Mucosa of rectum (tissue), 2 donors: ENCODE data around the gene DAW1.

Experiments
- H3K27ac ChIP-seq, 2 donors: one replicate each; pipeline ENCODE4 v1.7.0; 2013; ENCODE audit warnings: inconsistent platforms in 2 of 2, low read depth in 2 of 2, low read length in 2 of 2
- H3K27me3 ChIP-seq, 2 donors: one replicate each; pipeline ENCODE4 v1.7.0; 2013; ENCODE audit warnings: low read length in 2 of 2; ENCODE audit not compliant: control insufficient read depth in 2 of 2, insufficient read depth in 2 of 2
- H3K36me3 ChIP-seq, 2 donors: one replicate each; pipeline ENCODE4 v1.7.0; 2013; ENCODE audit warnings: low read length in 2 of 2; ENCODE audit not compliant: control insufficient read depth in 2 of 2, insufficient read depth in 2 of 2
- H3K4me1 ChIP-seq, 2 donors: one replicate each; pipeline ENCODE4 v1.7.0; 2013; ENCODE audit warnings: low read length in 2 of 2, mild to moderate bottlenecking in 1 of 2; ENCODE audit not compliant: control insufficient read depth in 2 of 2, insufficient read depth in 2 of 2
- H3K4me3 ChIP-seq, 2 donors: one replicate each; pipeline ENCODE4 v1.7.0; 2013; ENCODE audit warnings: low read length in 2 of 2
- H3K9ac ChIP-seq, 2 donors: one replicate each; pipeline ENCODE4 v1.7.0; 2013; ENCODE audit warnings: low read length in 2 of 2, low read depth in 1 of 2, mild to moderate bottlenecking in 1 of 2
- H3K9me3 ChIP-seq, 2 donors: one replicate each; pipeline ENCODE4 v1.7.0; 2013; ENCODE audit warnings: low read length in 2 of 2; ENCODE audit not compliant: control insufficient read depth in 2 of 2
- donor health status: healthy.
- donor health status: Normal muscosa, but diverticular disease.

The DAW1 gene

DNA sequence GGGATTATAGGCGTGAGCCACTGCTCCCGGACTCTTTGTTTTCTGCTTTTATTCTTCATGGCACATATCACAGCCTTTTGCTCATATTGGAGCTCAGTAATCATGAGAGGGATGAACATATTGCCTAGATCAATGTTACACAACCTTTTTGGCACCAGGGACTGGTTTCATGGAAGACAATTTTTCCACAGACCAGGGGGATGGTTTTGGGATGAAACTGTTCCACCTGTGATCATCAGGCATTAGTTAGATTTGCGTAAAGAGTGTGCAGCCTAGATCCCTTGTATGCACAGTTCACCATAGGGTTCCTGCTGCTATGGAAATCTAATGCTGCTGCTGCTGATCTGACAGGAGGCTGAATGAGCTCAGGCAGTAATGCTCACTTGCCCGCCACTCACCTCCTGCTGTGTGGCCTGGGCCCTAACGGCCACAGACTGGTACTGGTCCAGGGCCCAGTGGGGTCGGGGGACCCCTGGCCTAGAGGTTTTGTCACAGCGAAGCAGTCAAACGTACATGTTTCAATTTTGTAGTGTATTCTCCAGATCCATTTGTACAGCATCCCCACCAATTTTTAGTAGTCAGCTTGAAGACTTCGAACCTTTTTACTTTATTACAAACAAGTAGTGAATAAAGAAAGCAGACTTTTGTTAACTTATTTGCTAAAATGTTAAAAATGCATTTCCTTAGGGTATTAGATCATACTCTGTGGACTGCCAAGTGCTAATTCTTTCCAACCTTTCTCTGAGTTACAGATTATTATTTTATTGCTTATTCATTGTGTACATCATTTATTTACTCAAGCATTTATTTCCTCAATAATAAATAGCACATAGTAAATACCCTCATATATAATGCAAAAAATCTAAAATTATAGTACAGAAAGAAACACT lies 6.2 kb downstream of the DAW1 start:
- Histone ChIP-seq H3K9me3 (no peaks in the 10 kb centered on the region), H3K4me1 (no peaks in the 10 kb centered on the region), H3K36me3 (no peaks in the 10 kb centered on the region), H3K27me3 (peaks cover 0 to 2% of the 10 kb centered on the region in 2 donors), H3K9ac (no peak overlapping the region), H3K4me3 (no peak overlapping the region), H3K27ac (no peak overlapping the region)

DNA sequence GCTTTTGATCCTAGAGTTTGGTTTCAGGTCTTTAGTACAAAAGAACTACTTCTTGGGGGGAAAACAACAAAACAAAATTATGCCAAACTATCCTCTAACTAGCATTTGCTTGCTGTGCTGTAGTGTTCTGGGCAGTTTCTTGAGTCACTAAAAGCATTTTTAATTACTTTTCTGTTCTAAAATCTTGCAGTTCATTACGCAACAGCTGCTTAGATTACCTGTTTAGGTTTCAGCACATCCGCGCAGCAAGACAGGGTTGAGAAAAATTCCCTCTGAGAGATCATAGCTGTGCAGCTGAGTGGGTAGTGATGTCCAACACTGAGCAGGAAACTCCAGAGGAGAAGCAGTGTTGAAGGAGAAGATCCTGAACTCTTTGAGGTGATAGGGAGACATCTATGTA lies 9.0 kb downstream of the DAW1 start:
- Histone ChIP-seq H3K9ac (no peak overlapping the region), H3K36me3 (no peaks in the 10 kb centered on the region), H3K4me3 (no peak overlapping the region), H3K9me3 (no peaks in the 10 kb centered on the region), H3K27me3 (no peaks in the 10 kb centered on the region), H3K27ac (no peak overlapping the region), H3K4me1 (no peaks in the 10 kb centered on the region)

DNA sequence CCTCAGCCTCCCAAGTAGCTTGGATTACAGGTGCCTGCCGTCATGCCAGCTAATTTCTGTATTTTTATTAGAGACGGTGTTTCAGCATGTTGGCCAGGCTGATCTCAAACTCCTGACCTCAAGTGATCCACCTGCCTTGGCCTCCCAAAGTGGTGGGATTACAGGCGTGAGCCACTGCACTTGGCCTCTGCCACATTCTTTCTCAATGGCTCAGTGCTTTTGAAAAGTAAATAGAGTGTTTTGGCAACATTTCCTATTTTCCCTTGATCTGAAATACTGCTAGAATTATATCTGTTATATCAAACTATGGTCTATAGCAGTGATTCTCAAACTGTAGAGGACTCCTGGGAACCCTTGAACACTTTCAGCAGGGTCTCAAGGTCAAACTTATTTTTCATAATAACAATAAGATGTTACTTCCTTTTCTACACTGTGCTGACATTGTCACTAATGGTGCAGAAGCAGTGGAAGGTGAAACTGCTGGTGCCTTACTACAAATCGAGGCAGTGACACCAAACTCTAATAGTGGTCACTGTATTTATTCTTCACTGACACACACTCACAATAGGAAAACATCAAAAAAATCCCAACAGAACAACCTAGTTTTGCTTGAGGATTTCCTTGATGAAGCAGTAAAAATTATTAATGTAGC lies 10.6 kb downstream of the DAW1 start:
- no peaks in the 10 kb centered on the region for H3K27me3 ChIP-seq
- no peaks in the 10 kb centered on the region for H3K4me1 ChIP-seq
- H3K36me3 ChIP-seq = no peaks in the 10 kb centered on the region
- no peak overlapping the region for H3K27ac ChIP-seq
- H3K9me3 ChIP-seq = no peaks in the 10 kb centered on the region
- no peak overlapping the region for H3K4me3 ChIP-seq
- no peak overlapping the region for H3K9ac ChIP-seq

DNA sequence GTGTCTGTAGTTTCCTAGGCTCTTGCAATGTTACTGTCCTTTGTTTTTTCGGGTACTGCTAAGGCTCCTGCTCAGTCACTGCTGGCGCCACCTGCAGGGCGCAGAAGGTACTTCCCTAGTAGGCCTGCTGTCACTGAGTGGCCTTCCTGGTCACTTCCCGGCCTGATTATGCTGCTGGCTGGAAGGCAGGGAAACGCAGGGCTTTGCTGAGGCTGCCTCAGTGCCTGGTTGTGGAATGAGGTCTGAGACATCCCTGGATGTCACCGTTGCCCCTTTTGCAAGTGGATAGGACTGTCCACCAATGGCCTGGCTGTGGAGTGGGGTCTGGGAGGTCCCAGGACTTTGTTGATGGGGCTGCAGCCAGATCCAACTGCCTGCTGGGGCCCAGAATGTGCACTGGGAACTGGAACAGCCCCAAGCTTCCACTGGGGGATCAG lies 13.1 kb downstream of the DAW1 start:
- Histone ChIP-seq H3K27me3 (no peaks in the 10 kb centered on the region), H3K4me1 (peaks cover 0 to 4% of the 10 kb centered on the region in 2 donors), H3K36me3 (no peaks in the 10 kb centered on the region), H3K9ac (no peak overlapping the region), H3K9me3 (no peaks in the 10 kb centered on the region), H3K4me3 (no peak overlapping the region), H3K27ac (no peak overlapping the region)

DNA sequence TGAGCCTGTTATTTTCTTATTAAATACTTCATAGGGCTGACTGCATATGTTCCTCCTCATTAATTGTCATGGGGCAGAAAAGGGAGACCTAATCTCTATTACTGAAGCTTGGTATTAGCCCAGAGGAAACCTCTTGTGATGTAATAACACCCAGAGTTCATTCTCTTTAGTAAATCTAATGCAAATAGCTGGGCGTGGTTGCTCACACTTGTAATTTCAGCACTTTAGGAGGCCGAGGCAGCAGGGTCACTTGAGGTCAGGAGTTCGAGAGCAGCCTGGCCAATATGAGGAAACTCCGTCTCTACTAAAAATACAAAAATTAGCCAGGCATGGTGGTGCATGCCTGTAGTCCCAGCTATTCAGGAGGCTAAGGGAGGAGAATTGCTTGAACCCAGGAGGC lies 14.7 kb downstream of the DAW1 start:
- Histone ChIP-seq H3K27me3 (no peaks in the 10 kb centered on the region), H3K27ac (no peak overlapping the region), H3K9me3 (no peaks in the 10 kb centered on the region), H3K4me3 (no peak overlapping the region), H3K4me1 (peaks cover 0 to 4% of the 10 kb centered on the region in 2 donors), H3K36me3 (no peaks in the 10 kb centered on the region), H3K9ac (no peak overlapping the region)

DNA sequence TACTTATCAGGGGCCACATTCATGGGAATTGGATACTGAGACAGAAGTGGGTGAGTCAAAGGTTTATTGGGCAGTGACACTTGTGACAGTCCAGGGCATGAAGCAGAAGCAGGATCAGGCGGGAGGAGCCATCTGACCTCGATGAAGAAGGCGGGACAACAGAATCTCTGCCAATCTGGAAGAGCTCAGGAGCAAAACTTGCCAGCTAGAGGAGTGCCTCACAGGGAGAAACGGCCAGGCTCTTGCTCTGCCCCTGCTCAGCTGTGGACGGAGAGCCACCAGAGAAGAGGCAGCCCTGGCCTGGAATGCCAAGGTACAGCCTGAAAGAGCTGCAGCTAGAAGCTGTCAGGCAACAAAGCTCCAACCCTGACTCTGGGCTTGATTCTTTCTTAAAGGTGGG lies 16.9 kb downstream of the DAW1 start:
- Histone ChIP-seq H3K27me3 (no peaks in the 10 kb centered on the region), H3K36me3 (no peaks in the 10 kb centered on the region), H3K4me1 (peaks cover 0 to 4% of the 10 kb centered on the region in 2 donors), H3K27ac (no peak overlapping the region), H3K9ac (no peak overlapping the region), H3K4me3 (peak overlapping the region in 1 of 2 donors; percentile 2), H3K9me3 (no peaks in the 10 kb centered on the region)

DNA sequence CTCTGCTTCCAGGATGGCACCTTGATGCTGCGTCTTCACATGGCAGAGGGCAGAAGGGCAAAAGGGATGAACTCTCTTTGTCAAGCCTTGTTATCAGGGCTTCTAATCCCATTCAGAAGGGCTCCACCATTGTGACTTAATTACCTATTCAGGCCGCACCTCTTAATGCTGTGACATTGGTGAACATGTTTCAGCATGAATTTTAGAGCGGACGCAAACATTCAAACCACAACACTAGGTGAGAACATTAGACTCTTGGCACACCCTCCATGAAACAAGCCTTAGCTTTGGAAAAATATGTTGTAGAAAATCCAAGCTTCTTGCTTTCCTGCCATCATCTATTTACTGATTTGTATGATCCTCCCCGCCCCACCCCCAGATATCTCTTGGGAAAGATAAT lies 17.9 kb downstream of the DAW1 start:
- H3K9ac ChIP-seq = no peak overlapping the region
- no peak overlapping the region for H3K27ac ChIP-seq
- H3K4me3 ChIP-seq = no peak overlapping the region
- no peaks in the 10 kb centered on the region for H3K27me3 ChIP-seq
- no peaks in the 10 kb centered on the region for H3K36me3 ChIP-seq
- H3K9me3 ChIP-seq = no peaks in the 10 kb centered on the region
- H3K4me1 ChIP-seq = peaks cover 0 to 4% of the 10 kb centered on the region in 2 donors

DNA sequence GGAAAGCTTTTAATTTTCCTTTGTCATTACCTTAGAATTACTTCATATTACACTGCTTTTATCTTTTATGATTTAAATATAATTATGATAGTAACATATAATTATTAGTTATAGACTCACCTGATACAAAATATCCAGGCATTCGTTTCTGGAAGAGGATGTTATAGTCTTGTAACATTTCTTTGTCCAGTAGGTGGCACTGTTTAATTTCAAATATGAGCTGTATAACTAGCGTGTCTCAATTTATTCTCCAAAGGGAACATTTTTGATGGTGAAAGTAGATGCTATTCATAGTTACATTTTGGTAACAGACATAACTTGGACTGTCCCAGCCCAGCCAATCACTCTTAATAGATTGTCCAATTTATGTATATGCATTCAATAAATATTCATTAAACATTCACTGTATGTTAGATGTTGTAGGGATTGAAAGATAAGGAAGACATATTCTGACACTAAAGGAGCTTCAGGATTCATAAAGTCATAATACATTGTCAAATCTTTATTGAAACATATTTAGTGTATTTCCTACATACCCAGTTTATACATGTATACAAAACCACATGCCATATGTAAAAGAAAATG lies 19.2 kb downstream of the DAW1 start:
- Histone ChIP-seq H3K9ac (no peak overlapping the region), H3K4me1 (peaks cover 0 to 4% of the 10 kb centered on the region in 2 donors), H3K36me3 (no peaks in the 10 kb centered on the region), H3K9me3 (no peaks in the 10 kb centered on the region), H3K27ac (no peak overlapping the region), H3K27me3 (no peaks in the 10 kb centered on the region), H3K4me3 (no peak overlapping the region)

DNA sequence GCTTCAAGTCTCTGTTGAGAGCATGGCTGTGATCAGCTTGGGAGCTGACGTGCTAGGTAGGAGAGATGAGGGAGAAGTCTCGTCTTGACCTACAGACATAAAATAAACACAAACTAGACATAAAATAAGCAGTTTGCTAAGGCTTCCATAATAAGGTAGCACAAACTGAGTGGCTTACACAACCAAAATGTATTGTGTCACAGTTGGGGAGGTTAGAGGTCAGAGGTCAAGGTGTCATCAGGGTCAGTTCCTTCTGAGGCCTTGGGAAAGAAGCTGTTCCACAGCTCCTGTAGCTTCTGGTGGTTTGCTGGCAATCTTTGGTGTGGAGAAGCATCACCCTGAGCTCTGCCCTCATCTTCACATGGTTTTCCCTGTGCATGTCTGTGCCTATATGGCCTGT lies 20.2 kb downstream of the DAW1 start:
- Histone ChIP-seq H3K27me3 (no peaks in the 10 kb centered on the region), H3K27ac (no peak overlapping the region), H3K36me3 (no peaks in the 10 kb centered on the region), H3K9ac (no peak overlapping the region), H3K4me3 (no peak overlapping the region), H3K4me1 (peaks cover 0 to 4% of the 10 kb centered on the region in 2 donors), H3K9me3 (no peaks in the 10 kb centered on the region)

DNA sequence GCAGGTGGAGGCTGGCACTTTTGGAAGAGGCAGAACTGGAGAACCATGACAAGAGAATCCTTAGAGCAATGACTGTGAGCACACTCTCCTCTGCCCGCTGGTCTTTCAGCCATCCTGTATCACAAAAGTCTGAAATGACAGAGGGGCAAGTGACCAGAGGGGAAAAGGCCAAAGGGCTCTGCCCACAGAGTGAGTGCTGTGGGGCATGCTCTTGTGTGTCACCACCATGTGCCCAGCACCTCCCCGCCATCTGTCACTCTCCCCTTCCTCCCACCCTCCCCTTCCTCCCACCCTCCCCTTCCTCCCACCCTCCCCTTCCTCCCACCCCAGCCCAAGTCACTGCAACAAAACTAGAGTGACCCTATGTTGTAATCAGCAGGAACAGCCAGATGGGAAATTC lies 31.9 kb downstream of the DAW1 start:
- H3K4me1 ChIP-seq = no peaks in the 10 kb centered on the region
- no peaks in the 10 kb centered on the region for H3K27me3 ChIP-seq
- H3K9ac ChIP-seq = no peak overlapping the region
- H3K27ac ChIP-seq = no peak overlapping the region
- no peak overlapping the region for H3K4me3 ChIP-seq
- no peaks in the 10 kb centered on the region for H3K9me3 ChIP-seq
- H3K36me3 ChIP-seq = no peaks in the 10 kb centered on the region
